HCT116 (cell line): ENCODE results near the gene MTHFD1L. TPM values are rescaled to one million over a fixed set of nuclear protein-coding genes. Genes with fewer than 3 reads are reported as not detected.

ENCODE experiments used
- ATAC-seq: fragments of 200-7000 bp; cut with Tn5 transposase; 2 replicates; pipeline ENCODE4 v1.9.1; 2020; ENCODE audit warnings: mild to moderate bottlenecking, moderate library complexity
- BruUV-seq: library from RNA; stranded (reverse); fragments of 400-500 nt; replicated peaks from 2 replicates; lab custom pipeline; 2021; lab: Mats Ljungman, UMichigan
- CTCF ChIA-PET: fragments of 300-600 bp; sonication (Branson Sonifier 250); formaldehyde crosslinking; loops from one replicate; lab custom pipeline; 2021; ENCODE audit warnings: antibody characterized with exemption; lab: Charles Lee
- POLR2A ChIA-PET: fragments of 300-600, 350-600 bp; sonication (Branson Sonifier 250); formaldehyde crosslinking; loops from one replicate; lab custom pipeline; 2021; ENCODE audit warnings: antibody characterized with exemption; lab: Charles Lee
- RAD21 ChIA-PET, 2 experiments: fragments of 300-600 bp; sonication (Branson Sonifier 250); formaldehyde crosslinking; loops; one replicate each; lab custom pipeline; 2023; ENCODE audit warnings: low total read pairs in 2 of 2; ENCODE audit not compliant: uncharacterized antibody in 2 of 2, unreplicated experiment in 2 of 2, low non-redundant PET in 1 of 2; lab: Charles Lee
- DNase-seq: peaks from one replicate; pipeline ENCODE4 v3.0.0-alpha.2; 2010; ENCODE audit warnings: low read depth, low spot score
- H2AFZ ChIP-seq: fragments of 200-600 bp; shearing (Covaris generic), sonication (generic); 2 replicates; pipeline ENCODE4 v1.6.1; 2017; ENCODE audit warnings: low read depth, mixed run types, mixed read lengths, antibody characterized with exemption, low read length; ENCODE audit not compliant: poor library complexity, severe bottlenecking
- H3K27ac ChIP-seq: 2 replicates; pipeline ENCODE4 v1.5.1; 2012; ENCODE audit warnings: low read depth, low read length
- H3K27me3 ChIP-seq: fragments of 200-600 bp; sonication (generic); 2 replicates; pipeline ENCODE4 v1.6.1; 2016; ENCODE audit warnings: mixed run types, low read length, mixed read lengths; ENCODE audit not compliant: insufficient read depth
- H3K36me3 ChIP-seq, 2 experiments: fragments of 200-500 bp in 1 of 2; fragments of 200-600 bp in 1 of 2; sonication (Bioruptor generic) in 1 of 2; sonication (generic) in 1 of 2; 2 replicates each; pipeline versions ENCODE4 v1.5.1 to v1.6.1; 2014 to 2016; ENCODE audit warnings: low read length in 2 of 2, inconsistent platforms in 1 of 2, mixed read lengths in 1 of 2, mixed run types in 1 of 2; ENCODE audit not compliant: insufficient read depth in 2 of 2, control insufficient read depth in 1 of 2
- H3K4me1 ChIP-seq, 2 experiments: fragments of 200-600 bp in 1 of 2; sonication (generic) in 1 of 2; 2 replicates each; pipeline versions ENCODE4 v1.5.1 to v1.6.1; 2012 to 2017; ENCODE audit warnings: low read length in 2 of 2, inconsistent platforms in 1 of 2, mild to moderate bottlenecking in 1 of 2, mixed read lengths in 1 of 2, mixed run types in 1 of 2, moderate library complexity in 1 of 2; ENCODE audit not compliant: insufficient read depth in 2 of 2, control insufficient read depth in 1 of 2
- H3K4me2 ChIP-seq: fragments of 200-600 bp; sonication (generic); 2 replicates; pipeline ENCODE4 v1.6.1; 2017; ENCODE audit warnings: mixed run types, low read length, mixed read lengths
- H3K4me3 ChIP-seq, 2 experiments: fragments of 200-600 bp in 1 of 2; sonication (generic) in 1 of 2; replicated peaks in 1 of 2; 2 replicates each; pipeline ENCODE4 v1.5.1; 2011 to 2016; ENCODE audit warnings: low read length in 2 of 2, control low read depth in 1 of 2, low read depth in 1 of 2, mild to moderate bottlenecking in 1 of 2, mixed read lengths in 1 of 2, mixed run types in 1 of 2
- H3K79me2 ChIP-seq: fragments of 200-600 bp; sonication (generic); 2 replicates; pipeline ENCODE4 v1.6.1; 2017; ENCODE audit warnings: mild to moderate bottlenecking, mixed run types, low read length, moderate library complexity, mixed read lengths; ENCODE audit not compliant: insufficient read depth
- H3K9ac ChIP-seq: fragments of 200-600 bp; sonication (generic); 2 replicates; pipeline ENCODE4 v1.6.1; 2016; ENCODE audit warnings: low read length, mixed read lengths
- H3K9me2 ChIP-seq: fragments of 200-600 bp; sonication (generic), shearing (Covaris generic); 2 replicates; pipeline ENCODE4 v1.6.1; 2017; ENCODE audit warnings: mixed run types, mild to moderate bottlenecking, moderate library complexity; ENCODE audit not compliant: insufficient read depth
- H3K9me3 ChIP-seq, 2 experiments: fragments of 200-500 bp in 1 of 2; fragments of 200-600 bp in 1 of 2; sonication (Bioruptor generic) in 1 of 2; sonication (generic) in 1 of 2; 2 replicates each; pipeline ENCODE4 v1.6.1; 2014 to 2017; ENCODE audit warnings: low read length in 2 of 2, mixed read lengths in 2 of 2, inconsistent platforms in 1 of 2, low read depth in 1 of 2, mild to moderate bottlenecking in 1 of 2, mixed run types in 1 of 2, moderate library complexity in 1 of 2; ENCODE audit not compliant: control insufficient read depth in 1 of 2, insufficient read depth in 1 of 2
- H4K20me1 ChIP-seq: fragments of 200-600 bp; sonication (generic), shearing (Covaris generic); 2 replicates; pipeline ENCODE4 v1.6.1; 2017; ENCODE audit warnings: mixed run types, mild to moderate bottlenecking, moderate library complexity; ENCODE audit not compliant: insufficient read depth
- ATF3 ChIP-seq: IDR thresholded peaks from 2 replicates; pipeline ENCODE4 v1.6.1; 2012
- CEBPB ChIP-seq: IDR thresholded peaks from 2 replicates; pipeline ENCODE4 v1.6.1; 2012; ENCODE audit warnings: low read depth
- CTCF ChIP-seq, 3 experiments: fragments of 200-600 bp in 1 of 3; sonication (generic) in 1 of 3; IDR thresholded peaks in 2 of 3; conservative IDR thresholded peaks in 1 of 3; 2 replicates each; pipeline ENCODE4 v1.5.1; 2012 to 2017; ENCODE audit warnings: low read depth in 2 of 3, low read length in 2 of 3, antibody characterized with exemption in 1 of 3, borderline replicate concordance in 1 of 3, control low read depth in 1 of 3, mild to moderate bottlenecking in 1 of 3, mixed read lengths in 1 of 3, mixed run types in 1 of 3, moderate library complexity in 1 of 3; ENCODE audit not compliant: insufficient read depth in 1 of 3
- ELF1 ChIP-seq: IDR thresholded peaks from 2 replicates; pipeline ENCODE4 v1.6.1; 2012; ENCODE audit warnings: low read depth, borderline replicate concordance
- FOSL1 ChIP-seq: IDR thresholded peaks from 2 replicates; pipeline ENCODE4 v1.6.1; 2012; ENCODE audit warnings: low read depth
- JUND ChIP-seq: IDR thresholded peaks from 2 replicates; pipeline ENCODE4 v1.6.1; 2012
- MAX ChIP-seq: IDR thresholded peaks from 2 replicates; pipeline ENCODE4 v1.6.1; 2012
- POLR2A ChIP-seq: IDR thresholded peaks from 2 replicates; pipeline ENCODE4 v1.7.0; 2011; ENCODE audit warnings: borderline replicate concordance; ENCODE audit not compliant: insufficient read depth, insufficient read length; ENCODE audit errors: extremely low read depth
- SP1 ChIP-seq: IDR thresholded peaks from 2 replicates; pipeline ENCODE4 v1.6.1; 2012; ENCODE audit warnings: low read depth
- YY1 ChIP-seq: IDR thresholded peaks from 2 replicates; pipeline ENCODE4 v1.6.1; 2011; ENCODE audit warnings: low read length, low read depth, moderate library complexity, mild to moderate bottlenecking; ENCODE audit not compliant: insufficient replicate concordance; ENCODE audit errors: extremely low read depth
- intact Hi-C: fragments of 100-400 bp; cut with micrococcal nuclease; formaldehyde crosslinking; loops from 2 replicates; pipeline ENCODE4 v1.10.0; 2022
- total RNA-seq: library from RNA; stranded (reverse); gene quantifications from one replicate; pipeline ENCODE4 v1.2.1, GENCODE V29; 2021; ENCODE audit not compliant: unreplicated experiment
- TF ChIP-seq, protein P1 (sequence below): IDR thresholded peaks from 2 replicates; pipeline ENCODE4 v1.6.1; 2012; ENCODE audit warnings: low read depth

The MTHFD1L gene
- total RNA-seq, 1 experiment from 2014 or later = 127 TPM

- ATAC-seq (no peak), DNase-seq (no peak)
- no peaks in the 10 kb centered on the region for H3K36me3 ChIP-seq
- CTCF ChIA-PET = no interaction called here
- no peak overlapping the region for H3K27ac ChIP-seq
- H3K9me3 ChIP-seq = no peaks in the 10 kb centered on the region
- intact Hi-C loops = no loop called here
- H3K4me2 ChIP-seq = no peak overlapping the region
- H3K4me1 ChIP-seq = peaks cover 5 to 13% of the 10 kb centered on the region in 2 experiments; a peak in 3 of 4 replicates
- no peaks in the 10 kb centered on the region for H4K20me1 ChIP-seq
- no peaks in the 10 kb centered on the region for H3K27me3 ChIP-seq
- H3K9ac ChIP-seq = no peak overlapping the region
- BruUV-seq = no TSS peak
- POLR2A ChIA-PET = no interaction called here
- no peak overlapping the region for H3K4me3 ChIP-seq
- no peaks in the 10 kb centered on the region for H3K9me2 ChIP-seq
- RAD21 ChIA-PET = no interaction called here
- no peak overlapping the region for H2AFZ ChIP-seq
- H3K79me2 ChIP-seq = no peaks in the 10 kb centered on the region
- TF ChIP-seq CEBPB (no peak), YY1 (no peak), ATF3 (no peak), SP1 (no peak), MAX (no peak), JUND (no peak), FOSL1 (no peak), ELF1 (no peak), POLR2A (no peak), CTCF (IDR thresholded peaks at IDR 0.05 in 2 of 3, conservative IDR thresholded peaks at IDR 0.05 in 1 of 3; ENCODE audit: borderline replicate concordance in 1 of 3, insufficient read depth in 1 of 3, low read depth in 2 of 3, low read length in 2 of 3) (no peak)
- TF ChIP-seq, protein P1, sequence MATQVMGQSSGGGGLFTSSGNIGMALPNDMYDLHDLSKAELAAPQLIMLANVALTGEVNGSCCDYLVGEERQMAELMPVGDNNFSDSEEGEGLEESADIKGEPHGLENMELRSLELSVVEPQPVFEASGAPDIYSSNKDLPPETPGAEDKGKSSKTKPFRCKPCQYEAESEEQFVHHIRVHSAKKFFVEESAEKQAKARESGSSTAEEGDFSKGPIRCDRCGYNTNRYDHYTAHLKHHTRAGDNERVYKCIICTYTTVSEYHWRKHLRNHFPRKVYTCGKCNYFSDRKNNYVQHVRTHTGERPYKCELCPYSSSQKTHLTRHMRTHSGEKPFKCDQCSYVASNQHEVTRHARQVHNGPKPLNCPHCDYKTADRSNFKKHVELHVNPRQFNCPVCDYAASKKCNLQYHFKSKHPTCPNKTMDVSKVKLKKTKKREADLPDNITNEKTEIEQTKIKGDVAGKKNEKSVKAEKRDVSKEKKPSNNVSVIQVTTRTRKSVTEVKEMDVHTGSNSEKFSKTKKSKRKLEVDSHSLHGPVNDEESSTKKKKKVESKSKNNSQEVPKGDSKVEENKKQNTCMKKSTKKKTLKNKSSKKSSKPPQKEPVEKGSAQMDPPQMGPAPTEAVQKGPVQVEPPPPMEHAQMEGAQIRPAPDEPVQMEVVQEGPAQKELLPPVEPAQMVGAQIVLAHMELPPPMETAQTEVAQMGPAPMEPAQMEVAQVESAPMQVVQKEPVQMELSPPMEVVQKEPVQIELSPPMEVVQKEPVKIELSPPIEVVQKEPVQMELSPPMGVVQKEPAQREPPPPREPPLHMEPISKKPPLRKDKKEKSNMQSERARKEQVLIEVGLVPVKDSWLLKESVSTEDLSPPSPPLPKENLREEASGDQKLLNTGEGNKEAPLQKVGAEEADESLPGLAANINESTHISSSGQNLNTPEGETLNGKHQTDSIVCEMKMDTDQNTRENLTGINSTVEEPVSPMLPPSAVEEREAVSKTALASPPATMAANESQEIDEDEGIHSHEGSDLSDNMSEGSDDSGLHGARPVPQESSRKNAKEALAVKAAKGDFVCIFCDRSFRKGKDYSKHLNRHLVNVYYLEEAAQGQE = no peak
Measured at GRCh38 chr6:151149793-151150192, 284.3 kb downstream of the MTHFD1L start.
